ENCODE measurements around the gene MTRFR.
A peak's percentile ranks its signal among the peaks of the same experiment; 100 is the strongest.

MTRFR gene

GRCh38 chr12:123270214-123271000, 37.2 kb downstream of the MTRFR start:
- DNase-seq, result peak; percentile 50

- DNase-seq, result peak; percentile 72
Observed at GRCh38 chr12:123271001-123271668, 37.9 kb downstream of the MTRFR start.

- DNase-seq, result no peak
Observed at GRCh38 chr12:123273166-123273565, 39.9 kb downstream of the MTRFR start.

GRCh38 chr12:123278101-123278627, 44.9 kb downstream of the MTRFR start:
- no peak for DNase-seq

GRCh38 chr12:123280971-123281370, 47.7 kb downstream of the MTRFR start:
- DNase-seq, result no peak

GRCh38 chr12:123282111-123282510, 48.9 kb downstream of the MTRFR start:
- no peak for DNase-seq

- DNase-seq, result no peak
Observed at GRCh38 chr12:123283461-123283860, 50.2 kb downstream of the MTRFR start.

DNA sequence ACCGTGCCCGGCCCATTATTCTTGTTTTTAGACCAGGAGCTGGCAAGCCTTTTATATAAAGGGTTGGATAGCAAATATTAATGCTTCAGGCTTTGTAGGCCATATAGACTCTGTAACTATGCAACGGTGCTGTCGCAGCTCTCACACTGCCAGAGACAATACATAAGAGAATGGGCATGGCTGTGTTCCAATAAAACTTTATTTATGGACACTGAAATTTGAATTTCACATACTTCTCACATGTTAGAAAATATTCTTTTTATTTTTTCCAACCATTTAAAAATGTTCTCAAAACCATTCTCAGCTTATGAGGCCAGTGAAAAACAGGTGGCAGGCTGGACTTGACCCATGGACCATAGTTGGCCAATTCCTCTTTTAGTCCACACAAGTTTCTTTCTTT, 51.4 kb downstream of the MTRFR start:
- DNase-seq, result no peak

- DNase-seq, result peak; percentile 20
Observed at GRCh38 chr12:123286652-123287373, 53.6 kb downstream of the MTRFR start.

DNA sequence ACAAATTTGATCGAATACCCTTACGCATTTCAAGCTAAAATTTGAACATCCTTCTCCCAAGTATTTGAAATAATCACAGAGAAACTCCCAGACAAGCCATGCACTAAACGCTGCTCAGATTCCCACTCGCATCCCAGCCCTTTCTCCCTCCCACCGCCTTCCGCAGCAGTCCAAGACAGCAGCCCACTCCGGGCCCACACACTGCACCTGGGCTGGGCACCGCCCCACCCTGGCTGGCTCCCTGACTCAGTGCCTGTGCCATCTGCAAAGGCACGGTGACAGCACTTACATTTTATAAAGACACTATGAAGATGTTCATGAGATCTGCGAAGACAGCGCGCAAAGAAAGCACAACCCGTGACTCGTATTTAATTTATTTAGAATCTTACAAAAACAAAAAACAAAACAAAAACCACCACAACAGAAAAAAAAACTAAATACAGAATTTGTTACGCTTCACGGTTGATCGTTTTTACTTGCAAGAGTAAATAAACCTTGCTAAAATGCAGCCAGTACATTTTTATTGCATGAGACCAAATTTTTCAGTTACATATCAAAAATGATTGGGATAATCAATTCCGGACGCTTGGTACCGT, 55.6 kb downstream of the MTRFR start:
- no peak for DNase-seq

GRCh38 chr12:123289911-123290310, 56.7 kb downstream of the MTRFR start:
- no peak for DNase-seq

DNA sequence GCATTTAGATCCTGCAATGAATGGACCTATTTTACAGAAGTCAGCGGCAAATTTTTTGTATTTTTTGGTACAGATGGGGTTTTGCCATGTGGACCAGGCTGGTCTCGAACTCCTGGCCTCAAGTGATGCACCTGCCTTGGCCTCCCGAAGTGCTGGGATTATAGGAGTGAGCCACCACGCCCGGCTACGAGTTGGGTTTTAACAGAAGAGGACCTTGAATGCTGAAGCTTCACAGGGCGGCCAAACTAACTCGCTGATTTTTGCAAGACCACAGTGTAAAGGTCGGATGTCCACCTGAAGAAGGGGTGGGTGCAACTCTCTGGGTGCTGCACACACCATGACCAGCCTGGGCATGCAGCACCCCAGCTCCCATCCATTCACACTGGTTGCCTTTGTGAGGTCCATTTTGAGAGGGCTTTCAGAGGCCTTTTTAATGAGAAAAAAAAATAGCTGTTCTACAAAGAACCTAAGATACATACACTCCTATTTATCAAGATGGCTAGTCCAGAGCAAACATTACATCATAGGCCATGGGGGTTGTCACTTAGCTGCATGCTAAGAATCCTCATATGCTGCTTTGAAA, 60.0 kb downstream of the MTRFR start:
- DNase-seq, result no peak

GRCh38 chr12:123305136-123305535, 71.9 kb downstream of the MTRFR start:
- DNase-seq, result no peak

- no peak for DNase-seq
Observed at GRCh38 chr12:123306200-123306599, 73.0 kb downstream of the MTRFR start.

All from fibroblast of skin of scalp (primary cell).